ENCODE data around the gene WNT6.

Gene WNT6

GRCh38 chr2:218859556-218859987 lies at the start of gene WNT6:
Gene WNT6 (plus strand): TSS chr2:218859805. CDS start chr2:218860038, 233 bp downstream.
- no peak for DNase-seq

- no peak for DNase-seq
These were observed 49.3 kb upstream of the WNT6 start for GRCh38 chr2:218810256-218810655.

GRCh38 chr2:218811382-218811781 lies 48.2 kb upstream of the WNT6 start:
- DNase-seq: no peak

- DNase-seq: no peak
These were observed 47.3 kb upstream of the WNT6 start for GRCh38 chr2:218812096-218812815.

GRCh38 chr2:218812861-218813260 lies 46.7 kb upstream of the WNT6 start:
- DNase-seq: no peak

- no peak for DNase-seq
These were observed 45.7 kb upstream of the WNT6 start for GRCh38 chr2:218813771-218814460.

- no peak for DNase-seq
These were observed 44.9 kb upstream of the WNT6 start for GRCh38 chr2:218814540-218815243.

GRCh38 chr2:218815244-218815637 lies 44.4 kb upstream of the WNT6 start:
- DNase-seq: no peak

GRCh38 chr2:218815649-218816048 lies 44.0 kb upstream of the WNT6 start:
- DNase-seq: no peak

- DNase-seq: no peak
These were observed 43.0 kb upstream of the WNT6 start for GRCh38 chr2:218816561-218817011.

- no peak for DNase-seq
These were observed 40.5 kb upstream of the WNT6 start for GRCh38 chr2:218819093-218819492.

- no peak for DNase-seq
These were observed 38.7 kb upstream of the WNT6 start for GRCh38 chr2:218820746-218821369.

GRCh38 chr2:218821605-218822211 lies 37.9 kb upstream of the WNT6 start:
- no peak for DNase-seq

GRCh38 chr2:218822622-218823021 lies 37.0 kb upstream of the WNT6 start:
- DNase-seq: no peak

- no peak for DNase-seq
These were observed 36.3 kb upstream of the WNT6 start for GRCh38 chr2:218823196-218823855.

- DNase-seq: no peak
These were observed 35.6 kb upstream of the WNT6 start for GRCh38 chr2:218824004-218824403.

- DNase-seq: no peak
These were observed 32.8 kb upstream of the WNT6 start for GRCh38 chr2:218826791-218827190.

- DNase-seq: no peak
These were observed 31.7 kb upstream of the WNT6 start for GRCh38 chr2:218827701-218828476.

- DNase-seq: no peak
These were observed 31.2 kb upstream of the WNT6 start for GRCh38 chr2:218828477-218828778.

GRCh38 chr2:218829868-218830451 lies 29.6 kb upstream of the WNT6 start:
- peak; percentile 81 for DNase-seq

Measured in femur (tissue), 1 donor.